Activated T-cell treated with anti-CD3 and anti-CD28 coated beads, Interleukin-2, amount 50 U/mL, for 72 hours (primary cell): Measurements from ENCODE around the gene LRRC28. TPM values are rescaled to one million over a fixed set of nuclear protein-coding genes. Genes with fewer than 3 reads are reported as not detected.

Source experiments
- ATAC-seq, 2 donors: fragments of 150-1000 bp; cut with Tn5 transposase; replicated peaks in 1 of 2; 2 replicates each; pipeline ENCODE4 v1.10.0; 2021; ENCODE audit warnings: moderate library complexity in 2 of 2, mild to moderate bottlenecking in 1 of 2
- DNase-seq, 2 donors: peaks; one replicate each; pipeline ENCODE4 v3.0.0; 2021 to 2022; ENCODE audit warnings: mixed read lengths in 1 of 2
- H3K27ac Mint-ChIP-seq: one replicate; pipeline ENCODE4 v1.8.0; 2022; ENCODE audit warnings: mild to moderate bottlenecking, moderate library complexity, mixed read lengths
- H3K27me3 Mint-ChIP-seq: one replicate; pipeline ENCODE4 v1.8.0; 2022; ENCODE audit warnings: low read depth, mixed read lengths
- H3K36me3 Mint-ChIP-seq, 2 donors: one replicate each; pipeline ENCODE4 v1.8.0; 2022; ENCODE audit warnings: mixed read lengths in 2 of 2, mild to moderate bottlenecking in 1 of 2; ENCODE audit not compliant: insufficient read depth in 2 of 2
- H3K4me1 Mint-ChIP-seq: one replicate; pipeline ENCODE4 v1.8.0; 2022; ENCODE audit warnings: low read depth, mixed read lengths
- H3K4me3 Mint-ChIP-seq, 2 donors: one replicate each; pipeline ENCODE4 v1.8.0; 2022; ENCODE audit warnings: mild to moderate bottlenecking in 2 of 2, mixed read lengths in 2 of 2, moderate library complexity in 2 of 2
- H3K9me3 Mint-ChIP-seq, 2 donors: one replicate each; pipeline ENCODE4 v1.8.0; 2022; ENCODE audit warnings: mixed read lengths in 2 of 2
- total RNA-seq, 2 donors: library from RNA; stranded (reverse); gene quantifications; one replicate each; pipeline ENCODE4 v1.2.3, GENCODE V29; 2022

The LRRC28 gene
- total RNA-seq, 2 donors from 2014 or later, result 23.3 to 29.0 TPM

DNA sequence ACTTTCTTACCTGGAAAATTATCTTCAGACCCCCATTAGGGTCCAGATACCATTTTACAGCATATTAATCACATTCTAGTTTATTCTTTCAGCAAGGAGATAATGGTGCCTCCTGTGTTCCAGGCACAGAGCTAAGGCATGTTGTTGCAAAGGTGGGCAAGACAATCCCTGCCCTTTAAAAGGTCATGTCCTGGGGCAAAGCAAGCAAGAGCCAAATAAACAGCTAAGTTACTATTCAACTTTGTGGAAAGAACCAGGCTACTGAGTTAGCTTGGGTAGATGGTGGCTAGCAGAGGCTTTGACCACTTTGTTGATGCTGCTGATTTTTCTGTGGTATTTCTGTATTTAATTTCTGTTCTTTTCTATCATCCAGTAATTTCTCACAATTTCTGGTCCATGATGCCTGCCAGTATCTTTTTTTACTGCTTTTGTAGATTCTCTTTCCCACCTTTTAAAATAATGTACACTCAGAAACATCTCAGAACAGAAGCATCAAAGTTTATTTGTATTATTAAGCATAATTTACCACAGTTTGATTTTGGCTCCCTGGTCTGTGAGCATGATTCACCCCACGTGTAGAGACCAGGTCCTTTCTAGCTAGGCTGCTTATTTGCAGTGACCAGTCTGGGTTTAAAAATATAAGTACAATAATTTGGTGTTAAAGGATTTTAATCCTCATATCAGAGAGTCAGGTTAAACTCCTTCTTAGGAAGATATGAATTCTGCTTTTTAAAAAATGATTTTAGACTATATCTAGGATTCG, 71.5 kb downstream of the LRRC28 start:
- Mint-ChIP-seq H3K27ac (no peak overlapping the region), H3K36me3 (no peaks in the 10 kb centered on the region), H3K9me3 (no peaks in the 10 kb centered on the region), H3K4me3 (no peak overlapping the region), H3K27me3 (no peaks in the 10 kb centered on the region), H3K4me1 (peaks cover 12% of the 10 kb centered on the region)
- ATAC-seq, result no peak
- DNase-seq, result no peak

DNA sequence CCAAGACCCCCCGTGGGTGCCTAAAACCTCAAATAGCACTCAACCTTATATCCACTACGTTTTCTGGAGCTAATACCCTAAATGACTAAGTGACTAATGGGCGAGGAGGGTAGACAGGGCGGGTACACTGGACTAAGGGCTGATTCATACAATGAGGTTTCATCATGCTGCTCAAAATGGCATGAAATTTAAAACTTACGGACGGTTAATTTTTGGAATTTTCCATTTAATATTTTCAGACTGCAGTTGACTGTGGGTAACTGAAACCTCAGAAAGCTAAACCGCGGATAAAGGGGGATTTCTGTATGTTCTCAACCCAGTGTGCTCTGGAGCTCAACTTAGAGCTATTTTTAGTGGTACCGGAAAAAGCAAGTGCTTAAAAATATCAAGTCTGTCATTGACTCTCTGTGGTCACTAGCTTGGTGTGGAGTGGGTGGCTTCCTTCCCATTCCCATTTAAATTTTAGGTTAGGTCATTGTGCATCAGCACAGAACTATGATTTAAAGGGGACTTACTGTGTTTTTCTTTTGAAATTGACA, 72.9 kb downstream of the LRRC28 start:
- Mint-ChIP-seq H3K4me1 (peaks cover 12% of the 10 kb centered on the region), H3K9me3 (no peaks in the 10 kb centered on the region), H3K27ac (no peak overlapping the region), H3K36me3 (no peaks in the 10 kb centered on the region), H3K4me3 (peak overlapping the region in 1 of 2 donors; percentile 65), H3K27me3 (no peaks in the 10 kb centered on the region)
- peak; percentile 1 to 4 for DNase-seq
- peak; percentile 58 to 83 for ATAC-seq

DNA sequence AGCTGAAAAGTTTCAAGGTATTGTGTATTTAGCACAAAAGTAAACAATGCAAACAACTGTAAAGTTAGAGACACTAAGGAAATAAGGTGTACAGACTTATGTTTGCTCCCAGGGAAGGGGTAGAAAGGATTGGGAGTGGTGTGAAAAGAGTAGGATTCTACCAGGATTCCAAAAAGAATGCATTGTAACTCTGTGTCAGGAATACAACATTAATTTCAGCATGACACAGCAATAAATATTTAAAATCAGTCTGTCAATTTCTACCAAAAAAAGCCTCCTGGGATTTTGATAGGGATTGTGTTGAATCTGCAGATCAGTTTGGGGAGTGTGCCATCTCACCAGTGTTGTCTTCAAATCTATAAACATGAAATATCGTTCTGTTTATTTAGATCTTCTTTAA, 73.4 kb downstream of the LRRC28 start:
- peak overlapping the region in 1 of 2 donors; percentile 65 for H3K4me3 Mint-ChIP-seq
- no peak overlapping the region for H3K27ac Mint-ChIP-seq
- DNase-seq, result no peak
- H3K4me1 Mint-ChIP-seq, result peaks cover 12% of the 10 kb centered on the region
- no peaks in the 10 kb centered on the region for H3K9me3 Mint-ChIP-seq
- no peak for ATAC-seq
- H3K36me3 Mint-ChIP-seq, result no peaks in the 10 kb centered on the region
- H3K27me3 Mint-ChIP-seq, result no peaks in the 10 kb centered on the region

DNA sequence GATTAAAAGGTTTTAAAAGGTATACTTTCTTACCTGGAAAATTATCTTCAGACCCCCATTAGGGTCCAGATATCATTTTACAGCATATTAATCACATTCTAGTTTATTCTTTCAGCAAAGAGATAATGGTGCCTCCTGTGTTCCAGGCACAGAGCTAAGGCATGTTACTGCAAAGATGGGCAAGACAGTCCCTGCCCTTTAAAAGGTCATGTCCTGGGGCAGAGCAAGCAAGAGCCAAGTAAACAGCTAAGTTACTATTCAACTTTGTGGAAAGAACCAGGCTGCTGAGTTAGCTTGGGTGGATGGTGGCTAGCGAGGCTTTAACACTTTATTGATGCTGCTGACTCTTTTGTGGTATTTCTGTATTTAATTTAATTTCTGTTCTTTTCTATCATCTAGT, 75.0 kb downstream of the LRRC28 start:
- no peak for ATAC-seq
- peaks cover 12% of the 10 kb centered on the region for H3K4me1 Mint-ChIP-seq
- H3K4me3 Mint-ChIP-seq, result no peak overlapping the region

DNA sequence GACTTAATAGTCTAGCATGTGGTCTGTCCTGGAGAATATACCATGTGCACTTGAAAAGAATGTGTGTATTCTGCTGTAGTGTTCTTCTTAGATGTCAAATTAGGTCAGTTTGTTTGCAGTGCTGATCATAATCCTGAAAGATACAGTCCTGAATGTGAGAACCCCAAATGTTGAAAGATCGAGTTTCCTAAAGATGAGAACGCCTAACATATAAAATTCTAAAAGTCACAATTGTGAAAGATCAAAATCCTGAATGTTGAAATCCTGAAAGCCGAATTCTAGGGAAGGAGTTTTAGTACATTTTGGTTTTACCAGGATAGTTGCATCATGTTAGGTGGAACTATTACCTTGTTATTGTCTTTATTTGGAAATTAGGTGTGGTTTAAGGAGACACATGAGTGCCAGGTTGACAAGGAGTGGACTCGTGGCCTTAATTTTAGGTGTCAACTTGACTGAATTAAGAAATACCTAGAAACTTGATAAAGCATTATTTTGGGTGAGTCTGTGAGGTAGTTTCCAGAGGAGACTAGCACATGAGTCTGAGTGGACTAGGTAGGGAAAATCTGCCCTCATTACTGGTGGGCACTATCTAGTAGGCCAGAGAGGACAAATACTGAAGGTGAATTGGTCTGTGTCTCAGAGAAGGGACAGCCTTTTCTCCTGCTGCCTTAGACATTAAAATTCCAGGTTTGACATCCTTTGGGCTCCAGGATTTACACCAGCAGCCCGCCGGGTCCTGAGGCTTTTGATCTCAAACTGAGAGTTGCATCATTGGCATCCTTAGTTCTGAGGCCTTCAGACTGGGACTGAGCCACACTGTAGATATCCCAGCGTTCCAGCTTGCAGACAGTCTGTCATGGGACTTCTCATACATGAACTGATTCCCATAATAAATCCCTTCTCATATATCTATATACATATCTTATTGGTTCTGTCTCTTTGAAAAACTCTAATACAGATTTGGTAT, 77.1 kb downstream of the LRRC28 start:
- ATAC-seq (no peak), DNase-seq (no peak)
- Mint-ChIP-seq H3K4me1 (peaks cover 12% of the 10 kb centered on the region), H3K36me3 (no peaks in the 10 kb centered on the region), H3K9me3 (no peaks in the 10 kb centered on the region), H3K27ac (no peak overlapping the region), H3K27me3 (no peaks in the 10 kb centered on the region), H3K4me3 (no peak overlapping the region)

More for the DNA sequence above, 75.0 kb downstream of the LRRC28 start:
- no peaks in the 10 kb centered on the region for H3K36me3 Mint-ChIP-seq
- no peaks in the 10 kb centered on the region for H3K9me3 Mint-ChIP-seq
- H3K27ac Mint-ChIP-seq, result no peak overlapping the region
- no peak for DNase-seq
- no peaks in the 10 kb centered on the region for H3K27me3 Mint-ChIP-seq

DNA sequence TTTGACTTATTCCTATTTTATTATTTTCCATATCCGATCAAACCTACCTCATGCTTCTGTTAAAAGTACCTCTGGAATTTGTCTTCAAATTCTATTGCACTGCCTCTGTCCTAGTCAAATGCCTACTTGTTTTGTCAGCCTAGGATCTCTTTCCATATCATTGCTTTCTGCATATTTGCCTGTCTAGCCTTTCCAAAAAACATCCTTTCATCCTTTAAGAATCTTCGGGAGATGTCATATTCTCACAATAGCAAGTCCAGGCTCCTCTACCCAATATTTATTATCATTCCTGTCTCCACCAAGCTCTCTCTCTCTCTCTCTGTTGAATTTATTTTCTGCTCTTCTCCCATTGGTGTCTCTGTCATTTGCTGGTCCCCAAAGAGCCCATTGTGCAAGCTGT, 80.1 kb downstream of the LRRC28 start:
- no peak overlapping the region for H3K4me3 Mint-ChIP-seq

DNA sequence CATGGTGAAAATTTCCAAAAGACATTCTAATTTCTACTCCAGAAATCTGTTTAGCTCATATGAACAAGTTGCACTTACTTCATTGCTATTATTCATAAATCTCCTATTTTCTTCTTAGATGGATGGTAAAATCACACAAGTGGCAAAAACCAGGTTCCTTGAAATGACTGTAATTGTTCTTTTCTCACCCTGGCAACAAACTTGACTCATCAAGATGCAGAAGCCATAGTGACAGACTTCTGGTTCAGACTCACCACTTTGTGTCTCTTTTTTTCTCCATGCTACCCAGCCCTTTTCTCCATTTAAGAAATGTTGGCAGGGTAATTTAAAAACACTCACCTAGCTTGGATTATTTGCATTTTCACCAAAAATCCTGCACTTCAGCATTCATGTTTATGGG, 82.1 kb downstream of the LRRC28 start:
- ATAC-seq, result peak; percentile 72 to 80

More for the DNA sequence above, 80.1 kb downstream of the LRRC28 start:
- Mint-ChIP-seq H3K36me3 (no peaks in the 10 kb centered on the region), H3K27me3 (no peaks in the 10 kb centered on the region), H3K4me1 (no peaks in the 10 kb centered on the region), H3K27ac (no peak overlapping the region), H3K9me3 (no peaks in the 10 kb centered on the region)
- DNase-seq, result no peak
- ATAC-seq, result no peak

DNA sequence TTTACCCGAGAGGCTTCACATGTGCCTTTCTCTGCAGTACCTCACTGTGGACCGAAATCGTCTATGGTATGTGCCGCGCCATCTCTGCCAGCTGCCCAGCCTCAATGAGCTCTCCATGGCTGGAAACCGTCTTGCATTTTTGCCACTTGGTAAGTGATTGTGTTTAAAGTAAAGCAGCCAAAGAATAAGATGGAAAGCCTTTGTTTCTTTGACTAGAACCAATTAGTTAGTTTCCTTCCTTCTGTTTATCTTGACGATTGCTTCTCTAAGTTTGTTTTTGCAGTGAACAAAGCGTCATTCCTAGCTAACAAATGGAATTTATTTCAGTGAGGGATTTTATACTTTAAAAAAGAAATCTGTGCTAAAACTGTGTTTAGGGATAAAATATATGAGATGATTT, 82.7 kb downstream of the LRRC28 start:
- no peaks in the 10 kb centered on the region for H3K9me3 Mint-ChIP-seq

More for the DNA sequence above, 82.1 kb downstream of the LRRC28 start:
- no peak overlapping the region for H3K4me3 Mint-ChIP-seq
- H3K9me3 Mint-ChIP-seq, result no peaks in the 10 kb centered on the region
- H3K4me1 Mint-ChIP-seq, result no peaks in the 10 kb centered on the region
- no peak overlapping the region for H3K27ac Mint-ChIP-seq
- H3K27me3 Mint-ChIP-seq, result no peaks in the 10 kb centered on the region
- peaks cover 0 to 2% of the 10 kb centered on the region in 2 donors for H3K36me3 Mint-ChIP-seq
- peak in 1 of 2 donors; percentile 5 for DNase-seq

DNA sequence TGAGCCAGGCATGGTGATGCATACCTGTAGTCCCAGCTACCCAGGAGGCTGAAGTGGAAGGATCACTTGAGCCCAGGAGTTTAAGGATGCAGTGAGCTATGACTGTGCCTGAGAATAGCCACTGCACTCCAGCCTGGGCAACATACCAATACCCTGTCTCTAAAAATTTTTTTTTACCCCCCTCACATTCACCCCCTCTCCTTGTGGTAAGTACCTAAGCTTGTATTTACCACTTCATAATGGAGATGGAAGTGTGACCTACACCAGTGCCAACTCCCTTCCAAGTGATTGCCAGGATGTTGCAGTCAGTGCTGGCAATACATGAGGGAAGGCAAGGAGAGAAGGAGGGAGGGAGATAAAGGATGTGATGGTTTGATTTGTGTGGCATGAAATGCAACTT, 84.2 kb downstream of the LRRC28 start:
- H3K4me3 Mint-ChIP-seq, result no peak overlapping the region
- no peak overlapping the region for H3K27ac Mint-ChIP-seq

More for the DNA sequence above, 82.7 kb downstream of the LRRC28 start:
- H3K4me1 Mint-ChIP-seq, result no peaks in the 10 kb centered on the region
- no peaks in the 10 kb centered on the region for H3K27me3 Mint-ChIP-seq
- ATAC-seq (no peak), DNase-seq (no peak)
- H3K27ac Mint-ChIP-seq, result peak overlapping the region; percentile 66
- H3K36me3 Mint-ChIP-seq, result peaks cover 0 to 2% of the 10 kb centered on the region in 2 donors
- H3K4me3 Mint-ChIP-seq, result no peak overlapping the region

DNA sequence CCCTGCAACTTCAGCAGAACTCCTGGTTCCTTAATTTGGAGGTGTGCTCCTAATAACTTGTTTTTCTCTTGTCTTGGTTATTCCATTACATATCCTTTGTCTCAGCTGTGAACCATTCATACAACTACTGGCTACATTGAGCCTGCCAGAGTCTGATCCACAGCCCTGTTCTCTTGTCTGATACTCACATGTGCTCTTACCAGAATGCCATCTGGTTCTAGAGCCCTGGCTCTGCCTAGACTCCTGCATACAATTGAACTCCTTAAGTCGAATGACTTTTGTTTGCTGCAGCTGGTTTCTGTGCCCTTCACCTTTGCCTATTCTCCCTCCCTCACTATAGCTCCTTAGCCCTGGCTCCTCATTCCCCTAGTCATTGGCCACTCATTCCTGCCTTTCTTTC, 85.5 kb downstream of the LRRC28 start:
- Mint-ChIP-seq H3K4me1 (no peaks in the 10 kb centered on the region), H3K27me3 (no peaks in the 10 kb centered on the region), H3K27ac (no peak overlapping the region), H3K4me3 (no peak overlapping the region), H3K9me3 (no peaks in the 10 kb centered on the region), H3K36me3 (peaks cover 0 to 2% of the 10 kb centered on the region in 2 donors)
- no peak for DNase-seq
- ATAC-seq, result no peak

More for the DNA sequence above, 84.2 kb downstream of the LRRC28 start:
- Mint-ChIP-seq H3K9me3 (no peaks in the 10 kb centered on the region), H3K27me3 (no peaks in the 10 kb centered on the region), H3K36me3 (peaks cover 0 to 2% of the 10 kb centered on the region in 2 donors), H3K4me1 (no peaks in the 10 kb centered on the region)
- DNase-seq (no peak), ATAC-seq (no peak)

DNA sequence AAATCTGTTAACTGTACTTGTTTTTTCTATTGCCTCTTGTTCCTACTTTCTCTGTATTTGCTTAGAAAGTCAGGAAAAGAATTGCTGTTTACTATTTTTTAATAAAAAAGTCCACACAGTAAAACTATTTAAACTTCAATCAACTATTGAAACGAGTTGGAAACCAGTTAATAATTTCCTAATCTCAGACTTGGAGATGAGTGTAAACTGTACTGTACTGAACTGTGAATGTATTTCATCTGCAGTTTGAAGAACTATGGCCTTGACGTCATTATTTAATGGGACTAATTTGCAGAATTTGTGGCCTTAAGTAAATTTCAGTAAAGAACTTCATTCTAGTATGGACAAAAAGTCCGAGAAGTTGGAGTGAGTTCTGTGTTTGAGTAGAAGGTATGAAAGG, 89.1 kb downstream of the LRRC28 start:
- Mint-ChIP-seq H3K27ac (no peak overlapping the region), H3K4me1 (peaks cover 16% of the 10 kb centered on the region), H3K4me3 (no peak overlapping the region)

DNA sequence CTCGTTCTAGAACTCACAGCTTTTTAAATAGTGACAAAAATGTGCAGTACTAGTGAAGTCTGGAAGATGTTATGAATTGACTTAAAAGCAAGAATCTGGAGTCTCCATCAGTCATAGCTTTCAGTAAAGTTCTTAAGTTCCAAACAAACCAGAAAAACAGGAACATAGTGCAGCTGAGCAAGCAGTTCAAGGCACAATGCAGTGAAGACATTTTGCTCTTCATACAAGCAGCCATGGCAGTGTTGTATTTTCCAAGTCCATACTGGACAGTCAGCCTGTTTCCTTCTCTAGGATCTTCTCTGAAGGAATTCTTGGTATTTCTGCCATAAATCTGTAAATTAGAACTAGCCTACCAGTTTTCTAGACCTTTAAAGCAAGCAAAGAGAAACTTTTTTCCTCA, 90.5 kb downstream of the LRRC28 start:
- peak overlapping the region; percentile 50 for H3K27ac Mint-ChIP-seq
- H3K4me1 Mint-ChIP-seq, result peaks cover 16% of the 10 kb centered on the region
- H3K36me3 Mint-ChIP-seq, result peaks cover 0 to 2% of the 10 kb centered on the region in 2 donors
- no peaks in the 10 kb centered on the region for H3K9me3 Mint-ChIP-seq
- no peak for DNase-seq
- no peak for ATAC-seq
- H3K27me3 Mint-ChIP-seq, result no peaks in the 10 kb centered on the region
- H3K4me3 Mint-ChIP-seq, result no peak overlapping the region

More for the DNA sequence above, 89.1 kb downstream of the LRRC28 start:
- Mint-ChIP-seq H3K36me3 (peaks cover 0 to 2% of the 10 kb centered on the region in 2 donors), H3K9me3 (no peaks in the 10 kb centered on the region), H3K27me3 (no peaks in the 10 kb centered on the region)
- no peak for ATAC-seq
- DNase-seq, result no peak

DNA sequence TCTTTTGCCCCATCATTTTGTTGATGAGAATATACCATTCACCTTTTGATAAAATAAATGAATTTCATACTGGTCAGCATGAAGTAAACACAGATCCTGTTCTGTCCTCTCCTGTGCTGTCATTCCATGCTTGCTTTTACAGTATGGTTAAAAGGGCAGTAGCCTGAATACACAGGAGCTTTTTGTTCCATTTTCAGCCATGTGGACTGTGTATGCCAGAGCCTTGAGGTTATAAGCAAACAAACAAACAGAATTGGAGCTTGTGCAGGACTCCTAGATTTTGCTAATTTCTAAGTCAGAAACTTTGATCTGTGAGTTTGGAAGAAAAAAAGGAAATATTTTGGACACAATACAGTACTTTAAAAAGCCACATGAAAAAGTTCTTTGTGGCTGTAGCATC, 91.9 kb downstream of the LRRC28 start:
- Mint-ChIP-seq H3K9me3 (no peaks in the 10 kb centered on the region), H3K4me3 (no peak overlapping the region), H3K27me3 (no peaks in the 10 kb centered on the region), H3K27ac (no peak overlapping the region), H3K36me3 (no peaks in the 10 kb centered on the region), H3K4me1 (peaks cover 16% of the 10 kb centered on the region)
- DNase-seq (no peak), ATAC-seq (no peak)
